GM12878 (cell line): ENCODE results near the gene MVB12B. TPM values are rescaled to one million over a fixed set of nuclear protein-coding genes. Genes with fewer than 3 reads are reported as not detected.

Source experiments
- ATAC-seq: fragments of 200-7000 bp; cut with Tn5 transposase; 3 replicates; pipeline ENCODE4 v1.9.1; 2020; ENCODE audit warnings: mild to moderate bottlenecking, moderate library complexity
- BruUV-seq: library from RNA; stranded (reverse); fragments of 400-500 nt; replicated peaks from 2 replicates; lab custom pipeline; 2021; lab: Mats Ljungman, UMichigan
- CTCF ChIA-PET: fragments of 300-600 bp; sonication (Branson Sonifier 250); formaldehyde crosslinking; extraction: SDS; loops from one replicate; lab custom pipeline; 2021; ENCODE audit warnings: inconsistent platforms; lab: Yijun Ruan, JAX
- POLR2A ChIA-PET: fragments of 350-600 bp; formaldehyde crosslinking; extraction: SDS; loops from one replicate; lab custom pipeline; 2021; ENCODE audit warnings: inconsistent platforms; lab: Charles Lee
- RAD21 ChIA-PET: fragments of 300-600 bp; sonication (Branson Sonifier 250); formaldehyde crosslinking; loops from one replicate; lab custom pipeline; 2023; ENCODE audit warnings: antibody characterized with exemption; ENCODE audit not compliant: unreplicated experiment; lab: Charles Lee
- SMC1A ChIA-PET: fragments of 300-600 bp; sonication (Branson Sonifier 250); formaldehyde crosslinking; loops from one replicate; lab custom pipeline; 2023; ENCODE audit not compliant: unreplicated experiment, uncharacterized antibody; lab: Charles Lee
- DNase-seq: peaks from one replicate; pipeline ENCODE4 v3.0.0-alpha.2; 2011; ENCODE audit warnings: low read depth, low spot score
- FAIRE-seq: peaks from 3 replicates; lab custom pipeline; 2011; peaks lifted over from hg19 to GRCh38; lab: Jason Lieb, UNC
- H2AFZ ChIP-seq: 2 replicates; pipeline ENCODE4 v1.6.0; 2011; ENCODE audit warnings: low read depth, low read length, control low read depth; ENCODE audit not compliant: control insufficient read depth
- H3K27ac ChIP-seq: 2 replicates; pipeline ENCODE4 v1.5.1; 2011; ENCODE audit warnings: control low read depth; ENCODE audit not compliant: control insufficient read depth, insufficient read depth
- H3K27me3 ChIP-seq, 2 experiments: replicated peaks in 1 of 2; 2 replicates each; pipeline versions ENCODE4 v1.6.0 to v1.6.1; 2011; ENCODE audit warnings: low read length in 1 of 2; ENCODE audit not compliant: control insufficient read depth in 2 of 2, insufficient read depth in 2 of 2
- H3K36me3 ChIP-seq, 2 experiments: 2 replicates each; pipeline ENCODE4 v1.5.1; 2011; ENCODE audit warnings: low read length in 1 of 2; ENCODE audit not compliant: control insufficient read depth in 2 of 2, insufficient read depth in 2 of 2
- H3K4me1 ChIP-seq: 2 replicates; pipeline ENCODE4 v1.6.1; 2011; ENCODE audit warnings: mild to moderate bottlenecking, low read length, moderate library complexity, mixed read lengths; ENCODE audit not compliant: control insufficient read depth, insufficient read depth
- H3K4me2 ChIP-seq: 2 replicates; pipeline ENCODE4 v1.6.0; 2011; ENCODE audit warnings: control low read depth; ENCODE audit not compliant: control insufficient read depth, insufficient read depth
- H3K4me3 ChIP-seq: fragments of 200-600 bp; sonication (generic); 2 replicates; pipeline ENCODE4 v1.5.1; 2016
- H3K79me2 ChIP-seq: 2 replicates; pipeline ENCODE4 v1.6.0; 2011; ENCODE audit warnings: low read length; ENCODE audit not compliant: control insufficient read depth, insufficient read depth
- H3K9ac ChIP-seq: 2 replicates; pipeline ENCODE4 v1.8.0; 2011; ENCODE audit warnings: low read length, control low read depth, mixed read lengths; ENCODE audit not compliant: control insufficient read depth, insufficient read depth
- H3K9me3 ChIP-seq: replicated peaks from 3 replicates; pipeline ENCODE4 v1.5.1; 2011; ENCODE audit warnings: mild to moderate bottlenecking, low read length; ENCODE audit not compliant: control insufficient read depth, insufficient read depth
- H4K20me1 ChIP-seq: 2 replicates; pipeline ENCODE4 v1.6.0; 2011; ENCODE audit not compliant: control insufficient read depth, insufficient read depth
- HDAC2 ChIP-seq: fragments of 200-600 bp; sonication (generic); IDR thresholded peaks from 2 replicates; pipeline ENCODE4 v1.6.1; 2017
- SIN3A ChIP-seq: IDR thresholded peaks from 2 replicates; pipeline ENCODE4 v1.6.1; 2012; ENCODE audit warnings: low read depth, low read length, improper control_type of control experiment
- SMARCA5 ChIP-seq: fragments of 450-650 bp; IDR thresholded peaks from 2 replicates; pipeline ENCODE4 v1.6.1; 2017; ENCODE audit warnings: mild to moderate bottlenecking
- SRF ChIP-seq, 2 experiments: IDR thresholded peaks; 2 replicates each; pipeline ENCODE4 v1.6.1; 2011; ENCODE audit warnings: low read depth in 2 of 2, low read length in 2 of 2, mild to moderate bottlenecking in 1 of 2, moderate library complexity in 1 of 2
- ZNF217 ChIP-seq: fragments of 450-650 bp; IDR thresholded peaks from 2 replicates; pipeline ENCODE4 v1.6.1; 2017; ENCODE audit warnings: antibody characterized with exemption, mild to moderate bottlenecking
- ZNF24 ChIP-seq: fragments of 450-650 bp; IDR thresholded peaks from 2 replicates; pipeline ENCODE4 v1.6.1; 2017; ENCODE audit warnings: antibody characterized with exemption, mild to moderate bottlenecking
- ZNF622 ChIP-seq: fragments of 450-650 bp; IDR thresholded peaks from 2 replicates; pipeline ENCODE4 v1.6.1; 2017; ENCODE audit warnings: mild to moderate bottlenecking, inconsistent platforms
- WGBS: methylation state at CpG from one replicate; pipeline ENCODE4 v1.1.6; 2016; ENCODE audit warnings: low lambda C conversion rate; ENCODE audit not compliant: insufficient replicate concordance, insufficient coverage; ENCODE audit errors: missing lambda C conversion rate; 5-methylcytosine and 5-hydroxymethylcytosine counted together
- in situ Hi-C: fragments of 300-500 bp; cut with MboI; formaldehyde crosslinking; loops from 9 replicates; pipeline ENCODE4 v1.14.3; 2018; ENCODE audit warnings: mixed read lengths
- intact Hi-C: fragments of 100-400 bp; cut with micrococcal nuclease; formaldehyde crosslinking; loops from one replicate; pipeline ENCODE4 v1.14.2; 2022; ENCODE audit not compliant: unreplicated experiment
- polyA plus RNA-seq, 11 experiments: library from polyadenylated mRNA; depleted of rRNA in 4 of 11; unstranded in 6 of 11; stranded (reverse) in 5 of 11; fragments of >200 nt; fragmentation: Nextera tagmentation in 4 of 11; fragmentation: Illumina TruSeq in 1 of 11; extraction: Ambion mirVana in 4 of 11; extraction: Trizol in 1 of 11; gene quantifications; 1 replicate in 1 of 11; 2 replicates in 10 of 11; pipeline versions ENCODE4 v1.2.1 to v1.2.3, GENCODE V29; 2011 to 2016; ENCODE audit warnings: inconsistent platforms in 2 of 11, missing spikeins in 2 of 11, low read depth in 1 of 11
- total RNA-seq, 4 experiments: library from RNA; depleted of rRNA in 3 of 4; stranded (reverse); fragments of >200 nt in 3 of 4; fragmentation: Illumina TruSeq in 1 of 4; extraction: Trizol in 1 of 4; gene quantifications; 2 replicates each; pipeline versions ENCODE4 v1.2.1 to v1.2.3, GENCODE V29; 2013 to 2021
- TF ChIP-seq, protein P1 (sequence below): fragments of 450-650 bp; conservative IDR thresholded peaks from 2 replicates; pipeline ENCODE4 v1.6.1; 2017; ENCODE audit warnings: mild to moderate bottlenecking, moderate library complexity
- TF ChIP-seq, protein P2 (sequence below): IDR thresholded peaks from 2 replicates; pipeline ENCODE4 v1.6.1; 2012; ENCODE audit warnings: low read depth, low read length, improper control_type of control experiment
- TF ChIP-seq, protein P3 (sequence below): IDR thresholded peaks from 2 replicates; pipeline ENCODE4 v1.6.1; 2012; ENCODE audit warnings: improper control_type of control experiment, low read depth, low read length; ENCODE audit not compliant: insufficient replicate concordance
- TF ChIP-seq, protein P4 (sequence below): fragments of 450-650 bp; IDR thresholded peaks from 2 replicates; pipeline ENCODE4 v1.6.1; 2017; ENCODE audit warnings: antibody characterized with exemption, mild to moderate bottlenecking, moderate library complexity
- TF ChIP-seq, protein P5 (sequence below): IDR thresholded peaks from 2 replicates; pipeline ENCODE4 v1.6.1; 2011; ENCODE audit warnings: low read depth, mild to moderate bottlenecking, low read length, moderate library complexity, borderline replicate concordance; ENCODE audit errors: extremely low read depth

The MVB12B gene
- total and polyA plus RNA-seq, 10 of the 15 experiments (the other 5 are each of a cell fraction or from before 2014, with no cell fraction given): 0.08 TPM; not detected in 9

DNA sequence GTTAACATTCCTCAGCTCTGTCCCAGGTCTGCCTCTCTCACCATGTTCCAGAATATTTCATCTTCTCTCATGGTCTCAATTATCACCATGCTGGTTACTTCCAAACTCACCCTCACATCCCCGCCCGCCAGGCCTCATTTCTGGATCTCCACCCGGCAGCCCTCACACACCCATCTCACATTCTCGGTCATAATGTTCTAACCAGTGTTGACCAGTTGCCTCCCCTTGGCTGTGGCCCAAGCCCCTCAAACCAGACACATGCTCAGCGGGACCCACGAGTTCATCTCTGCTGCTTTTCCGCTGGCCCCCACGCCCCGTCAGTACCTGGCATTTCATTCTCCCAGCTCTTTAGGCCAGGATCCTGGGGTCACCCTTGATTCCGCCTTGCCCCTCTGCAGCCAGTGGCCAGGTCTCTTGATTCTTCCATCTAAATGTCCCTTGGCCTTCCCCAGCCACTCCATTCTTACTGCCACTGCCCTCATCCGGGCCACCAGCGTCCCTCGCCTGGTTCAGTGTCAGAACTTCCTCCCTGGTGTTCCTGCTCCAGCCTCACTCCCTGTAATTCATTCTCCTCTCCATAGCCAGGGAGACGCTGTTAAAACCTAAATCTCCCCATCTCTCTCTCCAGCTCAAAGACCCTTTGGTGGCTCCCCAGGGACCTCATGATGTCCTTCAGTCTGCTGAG is 141.7 kb downstream of the MVB12B start:
- no peak for FAIRE-seq
- no peaks in the 10 kb centered on the region for H3K36me3 ChIP-seq
- no peak overlapping the region for H2AFZ ChIP-seq
- CTCF ChIA-PET: interaction anchor here (0.7 kb wide), 1 partner anchor 23 kb away, joined by 3 read pairs; no protein-coding TSS in a partner anchor
- no peak overlapping the region for H3K9ac ChIP-seq
- H3K9me3 ChIP-seq: no peaks in the 10 kb centered on the region
- WGBS: 79% methylated on average over 14 of the region's 14 CpGs
- intact Hi-C loops (no loop called here), in situ Hi-C loops (no loop called here)
- no peak overlapping the region for H3K27ac ChIP-seq
- peaks cover 15% of the 10 kb centered on the region for H3K4me1 ChIP-seq
- SMC1A ChIA-PET: no interaction called here
- POLR2A ChIA-PET: interaction anchor here (0.5 kb wide), 1 partner anchor 978 kb away, joined by 3 read pairs; no protein-coding TSS in a partner anchor
- ATAC-seq: no peak
- H3K4me2 ChIP-seq: no peak overlapping the region
- RAD21 ChIA-PET: no interaction called here
- H3K27me3 ChIP-seq: peaks cover 2 to 4% of the 10 kb centered on the region in 2 experiments; a peak in 3 of 4 replicates
- no peak for DNase-seq
- H4K20me1 ChIP-seq: no peaks in the 10 kb centered on the region
- no TSS peak for BruUV-seq
- H3K4me3 ChIP-seq: no peak overlapping the region
- H3K79me2 ChIP-seq: no peaks in the 10 kb centered on the region
- TF ChIP-seq ZNF24: no peak
- no peak for TF ChIP-seq SMARCA5
- TF ChIP-seq, protein P1, sequence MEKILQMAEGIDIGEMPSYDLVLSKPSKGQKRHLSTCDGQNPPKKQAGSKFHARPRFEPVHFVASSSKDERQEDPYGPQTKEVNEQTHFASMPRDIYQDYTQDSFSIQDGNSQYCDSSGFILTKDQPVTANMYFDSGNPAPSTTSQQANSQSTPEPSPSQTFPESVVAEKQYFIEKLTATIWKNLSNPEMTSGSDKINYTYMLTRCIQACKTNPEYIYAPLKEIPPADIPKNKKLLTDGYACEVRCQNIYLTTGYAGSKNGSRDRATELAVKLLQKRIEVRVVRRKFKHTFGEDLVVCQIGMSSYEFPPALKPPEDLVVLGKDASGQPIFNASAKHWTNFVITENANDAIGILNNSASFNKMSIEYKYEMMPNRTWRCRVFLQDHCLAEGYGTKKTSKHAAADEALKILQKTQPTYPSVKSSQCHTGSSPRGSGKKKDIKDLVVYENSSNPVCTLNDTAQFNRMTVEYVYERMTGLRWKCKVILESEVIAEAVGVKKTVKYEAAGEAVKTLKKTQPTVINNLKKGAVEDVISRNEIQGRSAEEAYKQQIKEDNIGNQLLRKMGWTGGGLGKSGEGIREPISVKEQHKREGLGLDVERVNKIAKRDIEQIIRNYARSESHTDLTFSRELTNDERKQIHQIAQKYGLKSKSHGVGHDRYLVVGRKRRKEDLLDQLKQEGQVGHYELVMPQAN: no peak
- TF ChIP-seq HDAC2: no peak
- no peak for TF ChIP-seq ZNF217
- TF ChIP-seq, protein P2, sequence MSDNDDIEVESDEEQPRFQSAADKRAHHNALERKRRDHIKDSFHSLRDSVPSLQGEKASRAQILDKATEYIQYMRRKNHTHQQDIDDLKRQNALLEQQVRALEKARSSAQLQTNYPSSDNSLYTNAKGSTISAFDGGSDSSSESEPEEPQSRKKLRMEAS: no peak
- no peak for TF ChIP-seq SRF (IDR thresholded peaks at IDR 0.05; ENCODE audit: low read depth in 2 of 2, low read length in 2 of 2)
- no peak for TF ChIP-seq ZNF622
- TF ChIP-seq, protein P3, sequence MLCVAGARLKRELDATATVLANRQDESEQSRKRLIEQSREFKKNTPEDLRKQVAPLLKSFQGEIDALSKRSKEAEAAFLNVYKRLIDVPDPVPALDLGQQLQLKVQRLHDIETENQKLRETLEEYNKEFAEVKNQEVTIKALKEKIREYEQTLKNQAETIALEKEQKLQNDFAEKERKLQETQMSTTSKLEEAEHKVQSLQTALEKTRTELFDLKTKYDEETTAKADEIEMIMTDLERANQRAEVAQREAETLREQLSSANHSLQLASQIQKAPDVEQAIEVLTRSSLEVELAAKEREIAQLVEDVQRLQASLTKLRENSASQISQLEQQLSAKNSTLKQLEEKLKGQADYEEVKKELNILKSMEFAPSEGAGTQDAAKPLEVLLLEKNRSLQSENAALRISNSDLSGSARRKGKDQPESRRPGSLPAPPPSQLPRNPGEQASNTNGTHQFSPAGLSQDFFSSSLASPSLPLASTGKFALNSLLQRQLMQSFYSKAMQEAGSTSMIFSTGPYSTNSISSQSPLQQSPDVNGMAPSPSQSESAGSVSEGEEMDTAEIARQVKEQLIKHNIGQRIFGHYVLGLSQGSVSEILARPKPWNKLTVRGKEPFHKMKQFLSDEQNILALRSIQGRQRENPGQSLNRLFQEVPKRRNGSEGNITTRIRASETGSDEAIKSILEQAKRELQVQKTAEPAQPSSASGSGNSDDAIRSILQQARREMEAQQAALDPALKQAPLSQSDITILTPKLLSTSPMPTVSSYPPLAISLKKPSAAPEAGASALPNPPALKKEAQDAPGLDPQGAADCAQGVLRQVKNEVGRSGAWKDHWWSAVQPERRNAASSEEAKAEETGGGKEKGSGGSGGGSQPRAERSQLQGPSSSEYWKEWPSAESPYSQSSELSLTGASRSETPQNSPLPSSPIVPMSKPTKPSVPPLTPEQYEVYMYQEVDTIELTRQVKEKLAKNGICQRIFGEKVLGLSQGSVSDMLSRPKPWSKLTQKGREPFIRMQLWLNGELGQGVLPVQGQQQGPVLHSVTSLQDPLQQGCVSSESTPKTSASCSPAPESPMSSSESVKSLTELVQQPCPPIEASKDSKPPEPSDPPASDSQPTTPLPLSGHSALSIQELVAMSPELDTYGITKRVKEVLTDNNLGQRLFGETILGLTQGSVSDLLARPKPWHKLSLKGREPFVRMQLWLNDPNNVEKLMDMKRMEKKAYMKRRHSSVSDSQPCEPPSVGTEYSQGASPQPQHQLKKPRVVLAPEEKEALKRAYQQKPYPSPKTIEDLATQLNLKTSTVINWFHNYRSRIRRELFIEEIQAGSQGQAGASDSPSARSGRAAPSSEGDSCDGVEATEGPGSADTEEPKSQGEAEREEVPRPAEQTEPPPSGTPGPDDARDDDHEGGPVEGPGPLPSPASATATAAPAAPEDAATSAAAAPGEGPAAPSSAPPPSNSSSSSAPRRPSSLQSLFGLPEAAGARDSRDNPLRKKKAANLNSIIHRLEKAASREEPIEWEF: no peak
- TF ChIP-seq SIN3A: no peak
- TF ChIP-seq, protein P4, sequence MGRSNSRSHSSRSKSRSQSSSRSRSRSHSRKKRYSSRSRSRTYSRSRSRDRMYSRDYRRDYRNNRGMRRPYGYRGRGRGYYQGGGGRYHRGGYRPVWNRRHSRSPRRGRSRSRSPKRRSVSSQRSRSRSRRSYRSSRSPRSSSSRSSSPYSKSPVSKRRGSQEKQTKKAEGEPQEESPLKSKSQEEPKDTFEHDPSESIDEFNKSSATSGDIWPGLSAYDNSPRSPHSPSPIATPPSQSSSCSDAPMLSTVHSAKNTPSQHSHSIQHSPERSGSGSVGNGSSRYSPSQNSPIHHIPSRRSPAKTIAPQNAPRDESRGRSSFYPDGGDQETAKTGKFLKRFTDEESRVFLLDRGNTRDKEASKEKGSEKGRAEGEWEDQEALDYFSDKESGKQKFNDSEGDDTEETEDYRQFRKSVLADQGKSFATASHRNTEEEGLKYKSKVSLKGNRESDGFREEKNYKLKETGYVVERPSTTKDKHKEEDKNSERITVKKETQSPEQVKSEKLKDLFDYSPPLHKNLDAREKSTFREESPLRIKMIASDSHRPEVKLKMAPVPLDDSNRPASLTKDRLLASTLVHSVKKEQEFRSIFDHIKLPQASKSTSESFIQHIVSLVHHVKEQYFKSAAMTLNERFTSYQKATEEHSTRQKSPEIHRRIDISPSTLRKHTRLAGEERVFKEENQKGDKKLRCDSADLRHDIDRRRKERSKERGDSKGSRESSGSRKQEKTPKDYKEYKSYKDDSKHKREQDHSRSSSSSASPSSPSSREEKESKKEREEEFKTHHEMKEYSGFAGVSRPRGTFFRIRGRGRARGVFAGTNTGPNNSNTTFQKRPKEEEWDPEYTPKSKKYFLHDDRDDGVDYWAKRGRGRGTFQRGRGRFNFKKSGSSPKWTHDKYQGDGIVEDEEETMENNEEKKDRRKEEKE: no peak
- TF ChIP-seq, protein P5, sequence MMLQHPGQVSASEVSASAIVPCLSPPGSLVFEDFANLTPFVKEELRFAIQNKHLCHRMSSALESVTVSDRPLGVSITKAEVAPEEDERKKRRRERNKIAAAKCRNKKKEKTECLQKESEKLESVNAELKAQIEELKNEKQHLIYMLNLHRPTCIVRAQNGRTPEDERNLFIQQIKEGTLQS: no peak
